ENCODE measurements around the gene SLC25A11. TPM values are rescaled to one million over a fixed set of nuclear protein-coding genes. Genes with fewer than 3 reads are reported as not detected.

The SLC25A11 gene
- total RNA-seq, 4 donors from 2014 or later = 25.3 to 85.5 (median 27.9) TPM

DNA sequence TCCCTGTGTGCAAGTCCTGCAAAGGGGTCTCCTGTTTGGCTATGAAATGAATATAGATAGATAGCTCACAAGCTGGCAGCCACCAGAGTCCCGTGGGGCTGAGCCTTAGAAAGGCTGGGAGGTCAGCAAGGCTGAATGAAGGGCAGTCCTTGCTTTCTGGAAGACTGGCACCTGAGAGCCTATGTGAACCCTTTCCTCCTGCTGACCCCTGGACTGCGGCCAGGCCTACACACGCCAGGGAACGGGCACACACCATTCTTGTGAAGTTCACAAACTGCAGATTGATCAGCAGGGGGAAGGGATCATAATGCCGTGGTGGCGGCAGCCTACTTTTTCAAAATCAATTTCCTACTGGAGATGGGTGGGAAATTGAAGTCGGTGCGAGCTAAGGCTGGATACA lies 41.5 kb downstream of the SLC25A11 start:
- TF ChIP-seq, protein P1, sequence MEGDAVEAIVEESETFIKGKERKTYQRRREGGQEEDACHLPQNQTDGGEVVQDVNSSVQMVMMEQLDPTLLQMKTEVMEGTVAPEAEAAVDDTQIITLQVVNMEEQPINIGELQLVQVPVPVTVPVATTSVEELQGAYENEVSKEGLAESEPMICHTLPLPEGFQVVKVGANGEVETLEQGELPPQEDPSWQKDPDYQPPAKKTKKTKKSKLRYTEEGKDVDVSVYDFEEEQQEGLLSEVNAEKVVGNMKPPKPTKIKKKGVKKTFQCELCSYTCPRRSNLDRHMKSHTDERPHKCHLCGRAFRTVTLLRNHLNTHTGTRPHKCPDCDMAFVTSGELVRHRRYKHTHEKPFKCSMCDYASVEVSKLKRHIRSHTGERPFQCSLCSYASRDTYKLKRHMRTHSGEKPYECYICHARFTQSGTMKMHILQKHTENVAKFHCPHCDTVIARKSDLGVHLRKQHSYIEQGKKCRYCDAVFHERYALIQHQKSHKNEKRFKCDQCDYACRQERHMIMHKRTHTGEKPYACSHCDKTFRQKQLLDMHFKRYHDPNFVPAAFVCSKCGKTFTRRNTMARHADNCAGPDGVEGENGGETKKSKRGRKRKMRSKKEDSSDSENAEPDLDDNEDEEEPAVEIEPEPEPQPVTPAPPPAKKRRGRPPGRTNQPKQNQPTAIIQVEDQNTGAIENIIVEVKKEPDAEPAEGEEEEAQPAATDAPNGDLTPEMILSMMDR (IDR thresholded peaks at IDR 0.05; ENCODE audit: low read depth) = no peak

DNA sequence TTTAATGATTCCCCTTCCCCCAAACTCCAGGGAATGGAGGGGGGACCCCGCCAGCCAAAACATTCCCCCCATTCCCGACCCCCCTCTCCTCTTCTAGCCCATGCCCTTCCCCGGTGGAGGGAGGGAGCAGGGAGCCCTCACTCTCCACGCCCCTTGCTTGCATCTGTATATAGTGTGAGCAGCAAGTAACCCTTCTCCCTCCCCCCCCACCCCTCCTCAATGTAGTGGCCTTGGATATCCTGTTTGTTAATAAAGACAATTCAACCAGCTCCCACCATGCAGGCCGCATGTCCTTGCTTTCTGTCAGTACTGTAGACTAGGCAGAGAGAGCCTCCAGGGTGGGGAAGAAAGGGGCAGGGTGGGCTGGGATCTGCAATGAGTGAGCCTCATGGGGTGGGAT lies 42.1 kb downstream of the SLC25A11 start:
- TF ChIP-seq, protein P1 (IDR thresholded peaks at IDR 0.05; ENCODE audit: low read depth) = no peak

DNA sequence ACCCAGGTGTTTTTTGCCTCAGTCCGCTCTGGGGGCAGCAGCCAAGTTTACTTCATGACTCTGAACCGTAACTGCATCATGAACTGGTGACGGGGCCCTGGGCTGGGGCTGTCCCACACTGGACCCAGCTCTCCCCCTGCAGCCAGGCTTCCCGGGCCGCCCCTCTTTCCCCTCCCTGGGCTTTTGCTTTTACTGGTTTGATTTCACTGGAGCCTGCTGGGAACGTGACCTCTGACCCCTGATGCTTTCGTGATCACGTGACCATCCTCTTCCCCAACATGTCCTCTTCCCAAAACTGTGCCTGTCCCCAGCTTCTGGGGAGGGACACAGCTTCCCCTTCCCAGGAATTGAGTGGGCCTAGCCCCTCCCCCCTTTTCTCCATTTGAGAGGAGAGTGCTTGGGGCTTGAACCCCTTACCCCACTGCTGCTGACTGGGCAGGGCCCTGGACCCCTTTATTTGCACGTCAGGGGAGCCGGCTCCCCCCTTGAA lies 42.6 kb downstream of the SLC25A11 start:
- TF ChIP-seq, protein P1 (IDR thresholded peaks at IDR 0.05; ENCODE audit: low read depth) = no peak

DNA sequence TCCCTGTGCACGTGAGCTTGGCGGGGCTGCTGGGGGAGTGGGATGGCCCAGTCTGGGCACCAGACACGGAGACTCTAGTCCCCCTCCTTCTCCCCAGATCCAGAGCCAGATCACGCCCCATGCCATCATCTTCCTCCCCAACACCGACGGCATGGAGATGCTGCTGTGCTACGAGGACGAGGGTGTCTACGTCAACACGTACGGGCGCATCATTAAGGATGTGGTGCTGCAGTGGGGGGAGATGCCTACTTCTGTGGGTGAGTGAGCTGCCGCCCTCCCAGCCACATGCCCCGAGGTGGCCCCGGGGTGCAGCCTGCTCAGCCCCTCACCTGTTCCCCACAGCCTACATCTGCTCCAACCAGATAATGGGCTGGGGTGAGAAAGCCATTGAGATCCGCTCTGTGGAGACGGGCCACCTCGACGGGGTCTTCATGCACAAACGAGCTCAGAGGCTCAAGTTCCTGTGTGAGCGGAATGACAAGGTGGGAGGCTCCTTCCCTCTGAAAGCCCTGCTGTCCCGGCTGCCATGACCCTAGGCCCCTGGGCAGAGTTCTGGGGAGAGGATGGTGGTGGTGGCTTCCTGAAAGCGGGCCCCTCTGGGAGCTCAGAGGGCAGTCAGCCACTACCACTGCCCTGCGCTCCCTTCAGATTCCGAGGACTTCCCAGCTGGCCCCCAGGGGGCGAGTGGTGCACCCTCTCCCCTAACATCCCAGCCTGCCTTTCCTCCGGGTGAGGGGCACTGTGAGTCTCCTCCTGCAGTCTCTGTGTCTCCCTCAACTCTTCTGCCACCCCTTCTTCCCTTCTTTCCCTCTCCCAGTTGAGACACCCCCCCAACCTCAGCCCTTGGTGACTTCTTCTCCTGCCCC lies 43.3 kb downstream of the SLC25A11 start:
- TF ChIP-seq, protein P1 (IDR thresholded peaks at IDR 0.05; ENCODE audit: low read depth) = no peak

DNA sequence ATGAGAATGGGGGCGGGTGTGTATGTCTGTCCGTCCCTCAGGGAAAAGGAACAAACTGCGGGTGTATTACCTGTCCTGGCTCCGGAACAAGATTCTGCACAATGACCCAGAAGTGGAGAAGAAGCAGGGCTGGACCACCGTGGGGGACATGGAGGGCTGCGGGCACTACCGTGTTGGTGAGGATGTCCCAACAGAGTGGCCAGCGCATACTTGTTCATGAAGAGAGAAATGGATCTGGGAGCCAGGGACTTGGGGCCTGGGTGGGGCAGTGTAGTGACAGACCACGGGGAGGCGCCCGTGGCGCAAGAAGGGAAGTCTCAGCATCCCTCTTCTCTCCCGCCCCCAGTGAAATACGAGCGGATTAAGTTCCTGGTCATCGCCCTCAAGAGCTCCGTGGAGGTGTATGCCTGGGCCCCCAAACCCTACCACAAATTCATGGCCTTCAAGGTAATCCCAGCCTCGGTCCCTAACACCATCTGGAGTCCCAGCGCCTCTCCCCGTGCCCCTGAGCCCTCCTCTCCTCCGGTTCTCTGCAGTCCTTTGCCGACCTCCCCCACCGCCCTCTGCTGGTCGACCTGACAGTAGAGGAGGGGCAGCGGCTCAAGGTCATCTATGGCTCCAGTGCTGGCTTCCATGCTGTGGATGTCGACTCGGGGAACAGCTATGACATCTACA lies 44.1 kb downstream of the SLC25A11 start:
- TF ChIP-seq, protein P1 (IDR thresholded peaks at IDR 0.05; ENCODE audit: low read depth) = no peak

DNA sequence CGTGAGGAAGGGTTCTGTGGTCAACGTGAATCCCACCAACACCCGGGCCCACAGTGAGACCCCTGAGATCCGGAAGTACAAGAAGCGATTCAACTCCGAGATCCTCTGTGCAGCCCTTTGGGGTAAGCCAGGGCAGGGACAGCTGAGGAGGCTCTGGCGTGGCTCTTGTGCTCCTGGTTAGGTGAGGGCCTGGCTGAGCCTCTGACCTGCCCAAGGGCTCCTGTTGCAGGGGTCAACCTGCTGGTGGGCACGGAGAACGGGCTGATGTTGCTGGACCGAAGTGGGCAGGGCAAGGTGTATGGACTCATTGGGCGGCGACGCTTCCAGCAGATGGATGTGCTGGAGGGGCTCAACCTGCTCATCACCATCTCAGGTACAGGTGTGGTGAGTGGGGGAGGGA lies 44.7 kb downstream of the SLC25A11 start:
- TF ChIP-seq, protein P1 (IDR thresholded peaks at IDR 0.05; ENCODE audit: low read depth) = no peak
